C4-2B (cell line): ENCODE data around the gene MICAL3.

Experiments used
- H3K27ac ChIP-seq: fragments of 450-650 bp; 2 replicates; pipeline ENCODE4 v1.5.1; 2017
- CTCF ChIP-seq: fragments of 450-650 bp; conservative IDR thresholded peaks from 2 replicates; pipeline ENCODE4 v1.5.1; 2017; ENCODE audit warnings: mild to moderate bottlenecking
- ZFX ChIP-seq: fragments of 450-650 bp; IDR thresholded peaks from 2 replicates; pipeline ENCODE4 v1.6.1; 2017

The MICAL3 gene

GRCh38 chr22:17811119-17811518 is 213.2 kb downstream of the MICAL3 start:
- H3K27ac ChIP-seq: no peak overlapping the region
- TF ChIP-seq CTCF (no peak), ZFX (no peak)

GRCh38 chr22:17810570-17811116 is 213.7 kb downstream of the MICAL3 start:
- no peak overlapping the region for H3K27ac ChIP-seq
- TF ChIP-seq CTCF: no peak
- TF ChIP-seq ZFX: no peak

- TF ChIP-seq CTCF (no peak), ZFX (no peak)
- no peak overlapping the region for H3K27ac ChIP-seq
These were observed 215.5 kb downstream of the MICAL3 start for GRCh38 chr22:17808693-17809403.

GRCh38 chr22:17807578-17808410 is 216.6 kb downstream of the MICAL3 start:
- TF ChIP-seq CTCF: no peak
- no peak for TF ChIP-seq ZFX
- H3K27ac ChIP-seq: no peak overlapping the region

GRCh38 chr22:17807086-17807485 is 217.3 kb downstream of the MICAL3 start:
- TF ChIP-seq ZFX (no peak), CTCF (no peak)
- H3K27ac ChIP-seq: no peak overlapping the region

GRCh38 chr22:17806437-17806836 is 217.9 kb downstream of the MICAL3 start:
- TF ChIP-seq CTCF: no peak
- no peak for TF ChIP-seq ZFX

More at GRCh38 chr22:17806437-17806836, 217.9 kb downstream of the MICAL3 start:
- no peak overlapping the region for H3K27ac ChIP-seq
